GM11168 (cell line): ENCODE results near the gene IER5L.
"Not testable (repeated sequence)": the region's sequence is repeated elsewhere in the genome, so short reads cannot be mapped to it uniquely, and the experiment has no call there.

Experiments
- in situ Hi-C: fragments of 300-500 bp; cut with MboI; formaldehyde crosslinking; loops from one replicate; pipeline ENCODE4 v1.12.0; 2022; ENCODE audit warnings: low sequenced_read_pairs; ENCODE audit not compliant: unreplicated experiment

Gene IER5L

DNA sequence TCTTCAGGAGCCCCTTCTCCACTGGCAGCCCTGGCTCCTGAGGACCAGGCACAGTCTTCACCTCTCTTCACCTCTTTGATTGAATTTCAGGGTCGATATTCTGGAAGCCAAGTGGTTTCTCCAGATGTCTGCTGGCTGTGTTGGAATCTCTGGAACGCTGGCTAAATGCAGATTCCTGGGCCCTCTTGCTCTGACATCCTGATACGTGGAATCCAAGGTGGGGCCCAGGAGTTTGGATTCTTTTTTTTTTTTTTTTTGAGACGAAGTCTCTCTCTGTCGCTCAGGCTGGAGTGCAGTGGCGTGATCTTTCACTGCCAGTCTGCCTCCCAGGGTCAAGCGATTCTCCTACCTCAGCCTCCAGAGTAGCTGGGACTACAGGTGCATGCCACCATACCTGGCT, 26.8 kb upstream of the IER5L start:
- in situ Hi-C loops: no loop called here

DNA sequence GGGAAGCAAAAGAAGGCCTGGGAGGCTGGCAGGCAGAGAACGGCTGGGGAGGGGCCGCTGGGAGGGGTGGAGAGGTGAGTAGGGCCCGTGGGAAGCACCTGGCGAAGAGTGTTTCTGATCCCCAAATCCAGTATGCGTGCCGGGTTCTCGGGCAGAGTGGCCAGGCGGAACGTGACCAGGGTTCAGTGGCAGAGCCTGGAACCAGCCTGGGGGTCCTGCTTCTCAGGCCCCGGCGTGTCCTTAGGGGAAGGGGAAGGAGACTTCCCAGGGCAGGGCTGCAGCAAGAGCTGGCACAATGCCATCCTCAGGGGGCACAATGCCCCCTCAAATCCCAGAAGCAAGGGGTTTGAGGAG, 25.5 kb upstream of the IER5L start:
- in situ Hi-C loops: no loop called here

DNA sequence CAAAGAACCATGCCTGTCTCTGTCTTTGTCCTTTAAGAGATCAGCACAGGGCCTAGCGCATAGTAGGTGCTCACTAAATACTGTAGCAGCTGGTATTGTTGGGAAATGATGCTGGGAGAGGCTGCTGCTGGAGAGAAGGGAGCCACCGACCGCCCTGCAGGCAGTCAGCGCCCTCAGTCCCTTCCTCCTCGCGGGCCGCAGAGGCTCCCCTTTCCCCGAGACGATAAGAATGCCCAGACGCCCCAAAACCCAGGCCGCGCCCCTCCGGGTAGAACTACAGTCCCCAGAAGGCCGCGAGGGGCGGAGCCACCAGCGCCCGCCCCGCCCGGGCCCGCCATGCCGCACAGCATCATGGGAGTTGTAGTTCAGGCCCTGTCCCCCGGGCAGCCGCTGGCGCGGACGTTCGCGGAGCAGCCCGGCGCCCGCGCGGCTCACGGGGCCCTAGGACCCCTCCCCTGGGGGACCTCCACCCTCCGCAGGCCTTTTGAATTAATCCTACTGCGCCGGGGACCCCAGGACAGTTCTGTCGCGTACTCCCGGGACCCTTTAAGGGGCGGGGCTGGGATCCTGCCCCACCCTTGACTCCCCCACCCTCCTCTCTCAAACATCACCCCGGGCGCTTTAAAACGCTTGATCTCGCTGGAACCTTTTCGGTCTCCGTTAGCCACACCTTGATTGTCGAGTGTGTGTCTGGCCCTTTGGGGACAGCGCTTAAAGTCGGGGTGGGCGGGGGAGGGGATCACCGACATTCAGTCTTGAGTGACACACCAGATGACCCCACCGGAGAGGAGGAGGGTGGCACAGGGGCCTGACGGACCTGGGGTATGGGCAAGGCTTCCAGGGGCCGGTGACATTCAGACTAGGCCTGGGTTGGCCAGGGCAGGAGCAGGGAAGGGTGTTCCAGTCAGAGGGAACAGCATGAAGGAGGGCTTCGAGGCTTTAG, 24.8 kb upstream of the IER5L start:
- in situ Hi-C loops: no loop called here

DNA sequence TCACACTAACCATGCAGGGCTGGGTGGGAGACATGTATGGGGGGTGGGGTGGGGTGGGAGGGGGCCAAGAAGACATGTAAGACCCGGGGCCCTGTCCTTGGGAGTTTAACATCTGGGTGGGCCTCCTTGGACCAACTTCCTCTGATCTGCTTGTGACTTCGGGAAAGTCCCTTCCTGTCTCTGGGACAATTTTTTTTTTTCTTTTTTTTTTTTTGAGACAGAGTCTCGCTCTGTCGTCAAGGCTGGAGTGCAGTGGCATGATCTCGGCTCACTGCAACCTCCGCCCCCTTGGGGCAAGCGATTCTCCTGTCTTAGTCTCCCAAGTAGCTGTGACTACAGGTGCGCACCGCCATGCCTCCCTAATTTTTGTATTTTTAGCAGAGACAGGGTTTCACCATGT, 23.8 kb upstream of the IER5L start:
- in situ Hi-C loops: no loop called here

DNA sequence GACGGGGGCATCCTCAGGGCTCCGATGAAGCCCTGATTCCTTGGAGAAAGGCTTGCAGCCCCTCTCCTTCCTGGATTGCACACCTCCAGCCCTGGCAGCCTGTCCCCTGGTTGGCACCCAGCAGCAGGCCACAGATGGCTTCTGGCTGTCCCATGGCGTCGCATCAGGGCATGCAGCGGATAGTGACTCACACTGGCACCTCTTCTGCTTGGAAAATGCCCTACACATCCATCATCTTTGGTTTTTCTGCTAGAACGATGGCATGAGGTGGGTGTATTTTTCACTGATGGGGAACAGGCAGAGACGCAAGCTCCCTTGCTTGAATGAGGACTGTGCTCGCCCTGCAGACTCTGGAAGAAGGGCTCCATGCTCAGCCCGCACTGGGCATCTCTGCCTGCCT, 23.2 kb upstream of the IER5L start:
- in situ Hi-C loops: no loop called here

DNA sequence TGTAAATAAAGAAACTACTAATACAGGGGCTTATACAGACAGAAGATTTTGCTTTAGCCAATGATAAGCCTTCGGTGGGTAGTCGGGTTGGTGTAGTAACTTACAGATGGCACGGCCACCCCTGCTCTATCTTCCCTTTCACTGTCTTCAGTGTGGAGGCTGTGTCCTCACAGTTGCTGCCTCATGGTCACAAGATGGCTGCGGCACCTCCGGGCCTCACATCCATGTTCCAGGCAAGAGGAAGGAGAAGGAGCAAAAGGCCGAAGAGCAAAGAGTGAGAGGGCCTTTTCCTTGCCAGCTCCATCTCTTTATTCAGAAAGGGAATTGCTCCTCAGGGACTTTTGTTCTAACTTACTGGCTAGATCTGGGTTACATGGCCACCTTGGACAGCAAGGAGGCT, 22.2 kb upstream of the IER5L start:
- in situ Hi-C loops: no loop called here

DNA sequence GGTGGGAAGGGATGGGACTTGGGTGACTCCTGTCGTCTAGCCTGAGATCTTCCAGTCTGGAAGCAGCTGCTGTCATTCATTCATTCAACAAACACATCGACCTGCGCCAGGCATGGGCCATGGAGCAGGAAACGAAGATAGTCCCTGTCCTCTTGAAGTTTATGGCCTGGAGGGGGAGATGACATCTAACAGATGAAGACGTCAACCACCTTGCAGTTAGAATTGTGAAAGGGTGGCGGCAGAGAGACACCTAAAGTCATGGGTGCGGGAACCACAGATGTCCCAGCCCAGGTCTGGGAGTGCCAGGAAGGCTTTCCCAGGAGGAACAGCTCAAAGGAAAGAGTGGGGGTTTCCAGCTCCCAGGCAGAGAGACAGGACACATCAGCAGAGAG, 21.0 kb upstream of the IER5L start:
- in situ Hi-C loops: no loop called here

DNA sequence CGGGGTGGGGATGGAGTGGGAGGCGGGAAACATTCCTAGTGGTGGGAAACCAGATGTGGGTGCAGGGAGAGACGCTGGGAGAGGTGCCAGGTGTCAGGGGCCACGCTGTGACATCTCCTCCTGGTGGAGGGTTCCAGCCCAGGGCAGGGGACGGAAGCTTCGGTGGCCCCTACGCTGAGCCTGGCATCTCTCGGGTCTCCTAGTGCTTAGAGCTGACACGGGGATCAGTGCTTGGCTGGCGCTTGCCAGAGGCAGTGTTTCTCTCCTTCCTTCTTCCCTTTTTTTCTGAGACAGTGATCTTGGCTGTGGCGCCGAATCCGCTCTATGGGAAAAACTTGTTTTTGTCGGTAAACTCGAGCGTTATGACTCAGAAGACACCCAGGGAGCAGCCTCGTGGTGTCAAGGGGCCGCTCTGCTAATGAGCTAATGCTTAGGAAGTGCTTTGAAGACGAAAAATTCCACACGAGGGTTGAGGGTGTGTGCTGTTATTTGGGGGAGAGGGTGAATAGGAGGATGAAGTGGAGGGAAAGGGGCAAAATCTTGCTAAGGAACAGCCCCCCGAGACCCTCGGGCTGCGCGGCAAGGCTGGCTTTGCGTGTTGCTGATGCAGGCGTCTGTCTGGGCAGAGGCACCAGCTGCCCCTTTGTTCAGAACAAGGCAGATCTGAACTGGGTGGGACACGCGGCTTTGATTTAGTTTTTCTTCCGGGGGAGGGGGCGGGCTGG, 20.4 kb upstream of the IER5L start:
- in situ Hi-C loops: no loop called here

DNA sequence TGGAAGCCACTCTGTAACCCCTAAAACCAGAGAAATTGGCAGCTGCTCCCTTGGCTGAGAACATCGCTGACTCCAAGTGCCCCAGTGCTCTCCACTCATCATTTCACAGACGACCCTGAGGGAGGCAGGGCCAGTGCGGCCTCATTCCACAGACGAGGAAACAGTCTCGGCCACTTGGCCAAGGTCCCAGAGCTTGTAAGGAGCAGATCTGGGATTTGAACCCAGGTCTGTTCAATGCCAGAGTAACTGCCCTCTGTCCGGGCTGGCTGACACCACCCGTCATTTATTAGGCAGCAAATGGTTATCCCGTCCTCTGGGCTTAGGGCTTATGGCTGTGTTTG, 19.9 kb upstream of the IER5L start:
- in situ Hi-C loops: no loop called here

DNA sequence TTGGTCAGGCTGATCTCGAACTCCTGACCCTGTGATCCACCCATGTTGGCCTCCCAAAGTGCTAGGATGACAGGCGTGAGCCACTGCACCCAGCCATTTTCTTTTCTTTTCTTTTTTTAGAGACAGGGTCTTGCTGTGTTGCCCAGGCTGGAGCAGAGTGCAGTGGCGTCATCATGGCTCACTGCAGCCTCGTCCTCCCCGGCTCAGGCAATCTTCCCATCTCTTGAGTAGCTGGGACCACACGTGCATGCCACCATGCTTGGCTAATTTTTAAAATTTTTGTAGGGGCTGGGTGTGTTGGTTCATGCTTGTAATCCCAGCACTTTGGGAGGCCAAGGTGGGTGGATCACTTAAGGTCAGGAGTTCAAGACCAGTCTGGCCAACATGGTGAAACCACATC, 19.0 kb upstream of the IER5L start:
- in situ Hi-C loops: not testable (repeated sequence)

DNA sequence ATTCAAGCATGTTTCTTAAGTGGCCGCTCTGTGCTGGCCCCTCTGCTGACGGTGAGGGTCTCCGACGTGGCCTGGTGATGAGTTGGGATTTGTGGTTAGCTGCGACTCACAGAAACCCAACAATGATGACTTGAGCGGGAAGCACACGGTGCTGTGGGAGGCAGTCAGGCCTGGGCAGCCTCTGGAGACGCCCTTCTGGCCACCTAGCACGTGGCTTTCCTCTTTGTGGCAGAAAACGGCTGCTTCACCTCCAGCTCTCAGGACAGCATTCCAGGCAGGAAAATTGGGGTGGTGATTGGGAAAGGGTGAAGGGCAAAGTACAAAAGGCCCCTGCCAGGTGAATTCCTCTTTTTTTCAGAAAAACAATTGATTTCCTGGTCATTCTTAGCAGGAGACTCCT, 17.5 kb upstream of the IER5L start:
- in situ Hi-C loops: no loop called here

DNA sequence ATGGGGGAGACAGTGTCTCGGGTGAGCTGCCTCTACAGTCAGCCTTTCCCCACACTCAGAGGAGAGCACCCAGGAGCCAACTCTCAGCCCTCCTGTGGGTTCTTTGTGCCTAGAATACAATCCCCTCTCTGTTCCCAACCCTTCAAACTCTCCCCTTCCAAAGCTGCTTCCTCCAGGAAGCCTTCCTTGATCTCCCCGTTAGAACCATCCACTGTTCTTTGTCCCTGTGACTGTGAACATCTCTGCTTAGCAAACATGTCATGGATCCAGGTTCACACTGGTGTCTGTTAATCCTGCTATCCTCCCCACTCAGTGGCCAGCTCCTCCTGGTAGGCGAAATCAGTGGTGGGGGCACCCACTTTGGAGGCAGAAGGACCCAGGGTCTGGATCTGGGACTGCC, 16.2 kb upstream of the IER5L start:
- in situ Hi-C loops: no loop called here

DNA sequence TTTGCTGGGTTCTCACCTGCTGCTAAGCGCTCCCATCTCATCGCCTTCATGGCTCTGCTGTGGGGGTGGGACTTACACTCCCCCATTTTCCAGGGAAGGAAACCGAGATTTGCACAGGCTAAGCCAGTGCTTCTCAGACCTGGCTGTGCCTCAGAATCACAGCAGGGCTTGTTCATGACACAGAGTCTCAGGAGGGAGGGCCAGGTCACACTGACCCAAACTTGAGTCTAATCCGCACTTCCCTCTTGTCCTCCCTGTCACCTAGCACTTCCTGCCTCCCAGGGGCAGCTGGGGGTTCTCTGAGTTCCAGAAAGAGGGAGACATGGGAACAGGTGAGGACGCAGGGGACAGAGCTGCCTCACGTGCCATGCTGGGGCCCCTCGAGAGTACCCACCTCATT, 15.6 kb upstream of the IER5L start:
- in situ Hi-C loops: no loop called here

DNA sequence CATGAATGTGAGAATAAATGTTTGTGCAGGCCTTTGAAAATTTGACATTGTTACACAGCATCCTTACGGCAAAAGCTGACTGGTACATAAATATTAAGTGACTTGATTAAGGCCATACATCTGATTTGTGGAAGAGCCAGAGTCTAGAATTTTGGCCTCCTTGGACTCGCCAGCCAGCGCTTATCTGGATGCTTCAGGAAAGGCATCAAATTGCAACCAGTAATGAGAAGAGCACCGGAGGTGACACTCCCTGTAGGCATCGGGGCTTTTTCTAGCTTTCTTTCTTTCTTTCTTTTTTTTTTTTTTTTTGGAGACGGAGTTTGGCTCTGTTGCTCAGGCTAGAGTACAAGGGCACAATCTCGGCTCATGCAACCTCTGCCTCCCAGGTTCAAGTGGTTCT, 13.2 kb upstream of the IER5L start:
- in situ Hi-C loops: no loop called here

DNA sequence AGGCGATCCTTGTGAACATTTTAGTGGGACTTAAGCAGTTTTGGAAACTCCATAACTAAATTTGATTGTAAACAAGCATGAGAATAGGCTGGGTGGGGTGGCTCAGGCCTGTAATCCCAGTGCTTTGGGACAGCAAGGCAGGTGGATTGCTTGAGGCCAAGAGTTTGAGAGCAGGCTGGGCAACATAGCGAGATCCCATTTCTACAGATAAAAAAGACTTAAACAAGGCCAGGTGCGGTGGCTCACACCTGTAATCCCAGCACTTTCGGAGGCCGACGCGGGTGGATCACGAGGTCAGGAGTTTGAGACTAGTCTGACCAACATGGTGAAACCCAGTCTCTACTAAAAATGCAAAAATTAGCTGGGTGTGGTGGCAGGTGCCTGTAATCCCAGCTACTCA, 11.9 kb upstream of the IER5L start:
- in situ Hi-C loops: not testable (repeated sequence)

DNA sequence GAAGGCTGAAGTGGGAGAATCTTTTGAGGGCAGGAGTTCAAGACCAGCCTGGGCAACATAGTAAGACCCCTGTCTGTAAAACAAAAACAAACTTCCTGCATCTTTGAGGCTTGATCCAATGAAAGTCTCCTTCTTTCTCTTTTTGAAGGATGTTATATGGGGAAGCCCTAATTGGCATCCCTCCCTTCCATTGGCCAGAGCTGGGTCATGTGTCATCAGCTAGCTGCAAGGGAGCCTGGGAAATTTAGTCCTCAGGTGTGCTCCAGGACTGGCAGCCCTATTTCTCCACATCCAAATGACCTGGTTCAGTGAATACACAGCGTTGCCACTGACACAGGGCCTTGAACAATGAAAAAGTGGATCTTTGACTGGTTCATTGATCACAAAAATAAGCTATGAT, 9.0 kb upstream of the IER5L start:
- in situ Hi-C loops: no loop called here

DNA sequence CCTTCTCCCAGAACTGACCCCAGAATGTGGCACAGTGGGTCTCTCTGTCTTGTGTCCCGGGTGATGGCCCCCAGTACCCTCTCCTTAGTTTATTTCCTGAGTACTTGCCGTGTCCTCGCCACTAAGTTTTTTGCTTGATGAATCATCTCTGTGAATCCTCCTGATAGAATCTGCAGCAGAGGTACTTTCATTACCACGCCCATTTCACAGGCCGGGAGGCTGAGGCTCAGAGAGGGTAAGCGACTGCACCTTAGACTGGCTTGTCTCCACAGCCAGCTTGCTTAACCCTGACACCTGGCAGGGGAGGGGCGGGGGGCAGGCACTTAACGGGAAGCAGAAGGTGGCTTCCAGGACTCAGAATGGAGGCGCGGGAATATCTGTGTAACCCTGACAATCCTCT, 7.9 kb upstream of the IER5L start:
- in situ Hi-C loops: no loop called here

DNA sequence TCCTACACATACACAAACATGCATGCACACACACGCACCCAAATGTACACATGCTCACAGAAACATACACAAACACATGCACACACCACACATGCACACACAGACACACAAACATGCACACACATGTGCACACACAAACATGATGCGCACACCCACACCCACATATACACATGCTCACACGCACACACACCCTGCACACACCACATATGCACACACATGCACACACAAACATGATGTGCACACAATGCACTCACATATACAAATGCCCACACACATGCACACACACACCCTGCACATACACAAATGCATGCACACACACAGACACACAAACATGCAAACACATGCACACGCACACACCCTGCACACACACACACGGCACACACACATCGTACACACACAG, 7.3 kb upstream of the IER5L start:
- in situ Hi-C loops: no loop called here

DNA sequence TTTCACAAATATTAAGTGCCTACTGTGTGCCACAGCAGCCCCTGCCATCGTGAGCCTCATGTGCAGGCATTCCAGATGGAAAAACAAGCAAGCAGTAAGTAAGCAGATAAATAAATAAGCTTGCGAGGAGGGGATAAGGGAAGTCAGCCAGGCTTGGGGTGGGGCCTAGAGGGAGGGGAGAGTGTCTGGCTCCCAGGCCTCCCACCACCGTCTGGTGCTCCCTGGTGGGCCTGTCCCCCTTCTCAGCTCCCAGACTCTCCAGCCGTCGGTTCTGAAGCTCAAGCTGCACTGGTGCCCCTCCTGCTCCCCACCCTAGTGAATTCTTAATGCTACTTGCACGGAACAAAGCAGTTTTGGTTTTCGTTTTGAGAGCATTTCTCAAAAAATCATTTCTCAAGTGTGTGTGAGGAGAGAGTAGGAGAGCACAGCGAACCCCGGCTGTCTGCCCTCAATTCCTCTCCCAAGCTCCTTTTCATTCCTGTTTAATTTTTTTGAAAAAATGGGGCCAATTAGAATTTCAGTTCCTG, 6.6 kb upstream of the IER5L start:
- in situ Hi-C loops: no loop called here

DNA sequence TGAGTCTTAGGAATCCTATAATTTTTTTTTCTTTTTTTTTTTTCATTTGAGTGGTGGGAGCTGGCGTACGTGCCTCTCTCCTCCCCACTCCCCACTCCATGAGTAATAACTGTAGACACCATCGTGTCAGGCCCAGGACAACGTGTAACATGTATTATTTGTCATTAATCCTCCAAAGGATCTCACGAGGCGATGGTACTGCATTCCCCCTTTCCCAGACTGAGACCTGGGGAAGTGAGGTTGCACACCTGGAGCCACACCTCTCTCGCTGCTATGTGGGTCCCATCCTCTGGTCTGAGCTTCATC, 6.1 kb upstream of the IER5L start:
- in situ Hi-C loops: no loop called here

DNA sequence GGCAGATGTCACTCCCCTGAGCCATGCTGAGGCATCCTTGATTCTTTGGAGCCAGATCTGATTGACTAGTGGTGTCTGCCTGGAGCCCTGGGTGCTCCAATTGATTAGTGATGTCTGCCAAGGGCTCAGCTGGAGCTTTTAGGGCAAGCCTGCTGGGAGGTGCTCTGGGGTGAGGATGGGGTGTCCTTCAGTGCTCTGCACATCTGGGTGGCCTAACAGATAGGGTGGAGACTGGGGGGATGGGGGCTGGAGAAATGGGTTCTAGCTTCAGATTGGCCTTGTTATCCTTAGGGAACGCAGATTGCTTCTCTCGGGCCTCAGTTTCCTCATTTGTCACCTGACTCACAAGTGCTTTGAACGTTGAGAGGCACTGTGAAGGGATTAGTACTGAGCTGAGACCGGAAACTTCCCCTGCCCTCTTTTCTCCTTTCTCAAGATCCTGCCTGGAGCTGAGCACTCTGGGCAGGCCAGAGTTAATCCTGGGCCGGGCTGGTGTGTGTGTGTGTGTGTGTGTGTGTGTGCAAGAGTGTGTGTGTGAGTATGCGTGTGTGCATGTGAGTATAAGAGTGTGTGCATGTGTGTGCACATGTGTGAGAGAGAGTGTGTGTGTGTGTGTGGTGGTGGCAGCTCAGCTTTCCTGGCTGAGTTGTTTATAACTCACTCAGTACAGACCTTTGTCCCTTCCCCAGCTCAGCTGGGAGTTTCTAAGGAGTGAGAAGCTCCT, 5.6 kb upstream of the IER5L start:
- in situ Hi-C loops: no loop called here
